GM19438 (cell line): ENCODE results near the gene VPS41.

Source experiments
- ATAC-seq: cut with Tn5 transposase; IDR thresholded peaks from one replicate; pipeline ENCODE4 v1.9.1; 2021; ENCODE audit warnings: low read depth; ENCODE audit not compliant: unreplicated experiment

VPS41 gene

GRCh38 chr7:38744746-38745145 is 164.2 kb downstream of the VPS41 start:
- ATAC-seq: no peak

- no peak for ATAC-seq
These were observed 165.1 kb downstream of the VPS41 start for GRCh38 chr7:38743899-38744298.

GRCh38 chr7:38740041-38740440 is 168.9 kb downstream of the VPS41 start:
- ATAC-seq: no peak

GRCh38 chr7:38736138-38736537 is 172.9 kb downstream of the VPS41 start:
- ATAC-seq: no peak

- no peak for ATAC-seq
These were observed 177.8 kb downstream of the VPS41 start for GRCh38 chr7:38731215-38731614.

- no peak for ATAC-seq
These were observed 180.8 kb downstream of the VPS41 start for GRCh38 chr7:38728145-38728544.

- ATAC-seq: no peak
These were observed 181.6 kb downstream of the VPS41 start for GRCh38 chr7:38727184-38727940.

- ATAC-seq: no peak
These were observed 185.7 kb downstream of the VPS41 start for GRCh38 chr7:38723327-38723726.

- no peak for ATAC-seq
These were observed 192.6 kb downstream of the VPS41 start for GRCh38 chr7:38716397-38716796.

- ATAC-seq: no peak
These were observed 199.9 kb downstream of the VPS41 start for GRCh38 chr7:38709123-38709522.

GRCh38 chr7:38704751-38705150 is 204.2 kb downstream of the VPS41 start:
- no peak for ATAC-seq

- ATAC-seq: no peak
These were observed 204.9 kb downstream of the VPS41 start for GRCh38 chr7:38704041-38704547.

GRCh38 chr7:38703093-38703492 is 205.9 kb downstream of the VPS41 start:
- ATAC-seq: no peak

- ATAC-seq: no peak
These were observed 206.9 kb downstream of the VPS41 start for GRCh38 chr7:38702002-38702535.

- ATAC-seq: no peak
These were observed 208.9 kb downstream of the VPS41 start for GRCh38 chr7:38700116-38700515.

- no peak for ATAC-seq
These were observed 209.5 kb downstream of the VPS41 start for GRCh38 chr7:38699471-38699870.

GRCh38 chr7:38694326-38694725 is 214.7 kb downstream of the VPS41 start:
- ATAC-seq: no peak

GRCh38 chr7:38686888-38687287 is 222.1 kb downstream of the VPS41 start:
- no peak for ATAC-seq

- ATAC-seq: no peak
These were observed 223.1 kb downstream of the VPS41 start for GRCh38 chr7:38685851-38686250.

GRCh38 chr7:38682606-38683005 is 226.4 kb downstream of the VPS41 start:
- ATAC-seq: no peak

- no peak for ATAC-seq
These were observed 227.1 kb downstream of the VPS41 start for GRCh38 chr7:38681882-38682281.

GRCh38 chr7:38679419-38679818 is 229.6 kb downstream of the VPS41 start:
- no peak for ATAC-seq
